H1 (cell line): Measurements from ENCODE around the gene VAV2. TPM values are rescaled to one million over a fixed set of nuclear protein-coding genes. Genes with fewer than 3 reads are reported as not detected.

Experiments
- CTCF ChIA-PET: fragments of 300-600 bp; sonication (Branson Sonifier 250); formaldehyde crosslinking; loops from one replicate; lab custom pipeline; 2021; ENCODE audit not compliant: partially characterized antibody; lab: Charles Lee
- POLR2A ChIA-PET: fragments of 300-600 bp; sonication (Branson Sonifier 250); formaldehyde crosslinking; loops from one replicate; lab custom pipeline; 2021; ENCODE audit warnings: inconsistent platforms; ENCODE audit not compliant: partially characterized antibody; lab: Charles Lee
- DNase-seq, 2 experiments: peaks; one replicate each; pipeline versions ENCODE4 v3.0.0 to v3.0.0-alpha.2; 2010 to 2022; ENCODE audit warnings: low spot score in 2 of 2, low read depth in 1 of 2, mixed read lengths in 1 of 2
- FAIRE-seq: peaks from 2 replicates; lab custom pipeline; 2011; peaks lifted over from hg19 to GRCh38; lab: Jason Lieb, UNC
- H2AFZ ChIP-seq: 2 replicates; pipeline ENCODE4 v1.8.1; 2012; ENCODE audit warnings: low read length, inconsistent platforms
- H2AK5ac ChIP-seq: 2 replicates; pipeline ENCODE4 v1.6.1; 2013; ENCODE audit warnings: low read depth, low read length
- H2BK120ac ChIP-seq: replicated peaks from 2 replicates; pipeline ENCODE3; 2013; ENCODE audit warnings: low read depth, low read length, inconsistent platforms
- H2BK12ac ChIP-seq: 2 replicates; pipeline ENCODE4 v1.6.1; 2013; ENCODE audit warnings: low read depth, low read length
- H2BK15ac ChIP-seq: 2 replicates; pipeline ENCODE4 v1.6.1; 2013; ENCODE audit warnings: low read length
- H2BK20ac ChIP-seq: 2 replicates; pipeline ENCODE4 v1.6.1; 2013; ENCODE audit warnings: low read length
- H2BK5ac ChIP-seq: 2 replicates; pipeline ENCODE4 v1.6.1; 2013; ENCODE audit warnings: low read depth, low read length
- H3K14ac ChIP-seq: 2 replicates; pipeline ENCODE4 v1.6.1; 2013; ENCODE audit warnings: inconsistent platforms; ENCODE audit not compliant: insufficient read length
- H3K18ac ChIP-seq: 2 replicates; pipeline ENCODE4 v1.6.1; 2013; ENCODE audit warnings: low read length; ENCODE audit errors: extremely low read depth
- H3K23ac ChIP-seq: 2 replicates; pipeline ENCODE4 v1.6.1; 2013; ENCODE audit warnings: inconsistent platforms; ENCODE audit not compliant: insufficient read length
- H3K23me2 ChIP-seq: 2 replicates; pipeline ENCODE4 v1.6.1; 2013; ENCODE audit warnings: low read depth, low read length
- H3K27ac ChIP-seq: 2 replicates; pipeline ENCODE4 v1.6.1; 2011; ENCODE audit warnings: low read depth, low read length, inconsistent platforms
- H3K27me3 ChIP-seq, 4 experiments: replicated peaks in 1 of 4; 1 replicate in 1 of 4; 2 replicates in 3 of 4; pipeline versions ENCODE4 v1.6.1 to v1.8.1; 2011 to 2013; ENCODE audit warnings: low read length in 3 of 4, mild to moderate bottlenecking in 3 of 4, inconsistent platforms in 2 of 4, mixed read lengths in 2 of 4, moderate library complexity in 1 of 4; ENCODE audit not compliant: control insufficient read depth in 3 of 4, insufficient read depth in 3 of 4; ENCODE audit errors: extremely low read depth in 1 of 4
- H3K36me3 ChIP-seq, 4 experiments: 2 replicates each; pipeline versions ENCODE4 v1.6.1 to v1.8.1; 2011 to 2013; ENCODE audit warnings: mild to moderate bottlenecking in 4 of 4, low read length in 3 of 4, moderate library complexity in 2 of 4, control low read depth in 1 of 4, inconsistent platforms in 1 of 4; ENCODE audit not compliant: insufficient read depth in 4 of 4, control insufficient read depth in 2 of 4
- H3K4ac ChIP-seq: replicated peaks from 2 replicates; pipeline ENCODE3; 2013; ENCODE audit warnings: low read length, low read depth, mixed read lengths, inconsistent platforms; ENCODE audit not compliant: insufficient read length
- H3K4me1 ChIP-seq, 4 experiments: replicated peaks in 1 of 4; 1 replicate in 1 of 4; 2 replicates in 3 of 4; pipeline versions ENCODE4 v1.6.1 to v1.8.1; 2011 to 2013; ENCODE audit warnings: low read length in 3 of 4, inconsistent platforms in 2 of 4, mixed read lengths in 1 of 4; ENCODE audit not compliant: insufficient read depth in 4 of 4, control insufficient read depth in 3 of 4
- H3K4me2 ChIP-seq, 2 experiments: 2 replicates each; pipeline versions ENCODE4 v1.6.1 to v1.8.1; 2011 to 2013; ENCODE audit warnings: low read depth in 2 of 2, low read length in 2 of 2, control low read depth in 1 of 2, inconsistent platforms in 1 of 2, mild to moderate bottlenecking in 1 of 2; ENCODE audit not compliant: insufficient read depth in 1 of 2
- H3K4me3 ChIP-seq, 4 experiments: fragments of 200-600, 300-600 bp in 1 of 4; sonication (generic), shearing (Covaris generic), sonication (Bioruptor Twin) in 1 of 4; 2 replicates each; pipeline versions ENCODE4 v1.5.1 to v1.8.1; 2011 to 2016; ENCODE audit warnings: low read length in 4 of 4, low read depth in 3 of 4, control low read depth in 2 of 4, inconsistent platforms in 2 of 4, mild to moderate bottlenecking in 2 of 4, mixed read lengths in 1 of 4, moderate library complexity in 1 of 4; ENCODE audit not compliant: insufficient read depth in 2 of 4; ENCODE audit errors: extremely low read depth in 1 of 4
- H3K56ac ChIP-seq: replicated peaks from 2 replicates; pipeline ENCODE3; 2013; ENCODE audit warnings: low read depth, mild to moderate bottlenecking, mixed read lengths, low read length, inconsistent platforms; ENCODE audit not compliant: insufficient read length
- H3K79me1 ChIP-seq: 2 replicates; pipeline ENCODE4 v1.6.1; 2013; ENCODE audit warnings: low read depth, low read length, control low read depth
- H3K79me2 ChIP-seq, 2 experiments: 2 replicates each; pipeline versions ENCODE4 v1.6.1 to v1.8.1; 2012 to 2013; ENCODE audit warnings: low read length in 2 of 2, mild to moderate bottlenecking in 2 of 2, inconsistent platforms in 1 of 2; ENCODE audit not compliant: insufficient read depth in 2 of 2, control insufficient read depth in 1 of 2
- H3K9ac ChIP-seq, 4 experiments: replicated peaks in 1 of 4; 1 replicate in 1 of 4; 2 replicates in 3 of 4; pipeline versions ENCODE4 v1.6.1 to v1.8.1; 2011 to 2013; ENCODE audit warnings: low read depth in 3 of 4, low read length in 3 of 4, control low read depth in 2 of 4, mild to moderate bottlenecking in 2 of 4, moderate library complexity in 2 of 4, inconsistent platforms in 1 of 4; ENCODE audit errors: extremely low read depth in 1 of 4
- H3K9me3 ChIP-seq, 2 experiments: 2 replicates each; pipeline versions ENCODE4 v1.6.1 to v1.8.1; 2012 to 2013; ENCODE audit warnings: mild to moderate bottlenecking in 2 of 2, moderate library complexity in 2 of 2, control low read depth in 1 of 2, inconsistent platforms in 1 of 2, low read depth in 1 of 2, low read length in 1 of 2, mixed read lengths in 1 of 2; ENCODE audit not compliant: insufficient read depth in 2 of 2
- H4K20me1 ChIP-seq, 2 experiments: replicated peaks in 1 of 2; 2 replicates each; pipeline versions ENCODE3 to v1.8.1; 2011 to 2013; ENCODE audit warnings: inconsistent platforms in 2 of 2, low read length in 2 of 2, mild to moderate bottlenecking in 1 of 2; ENCODE audit not compliant: insufficient read depth in 2 of 2, control insufficient read depth in 1 of 2
- H4K5ac ChIP-seq: 2 replicates; pipeline ENCODE4 v1.6.1; 2013; ENCODE audit warnings: low read length, low read depth, mixed read lengths, inconsistent platforms; ENCODE audit not compliant: insufficient read length
- H4K8ac ChIP-seq: 2 replicates; pipeline ENCODE4 v1.8.0; 2013; ENCODE audit warnings: mild to moderate bottlenecking, moderate library complexity, low read length, inconsistent platforms; ENCODE audit not compliant: insufficient read depth; ENCODE audit errors: extremely low read depth
- H4K91ac ChIP-seq: replicated peaks from 2 replicates; pipeline ENCODE3; 2013; ENCODE audit warnings: low read length, mixed read lengths, inconsistent platforms; ENCODE audit not compliant: insufficient read length
- CBX8 ChIP-seq: fragments of 300-800, 300-1000 bp; sonication (generic); IDR thresholded peaks from 2 replicates; pipeline ENCODE4 v1.7.1; 2016; ENCODE audit warnings: low read depth, low read length, borderline replicate concordance
- POU5F1 ChIP-seq: IDR thresholded peaks from 2 replicates; pipeline ENCODE4 v1.6.1; 2011; ENCODE audit warnings: low read depth, mild to moderate bottlenecking, low read length, moderate library complexity
- RXRA ChIP-seq: IDR thresholded peaks from 2 replicates; pipeline ENCODE4 v1.6.1; 2011; ENCODE audit warnings: low read depth, mild to moderate bottlenecking, low read length, moderate library complexity; ENCODE audit not compliant: insufficient read depth
- SIRT6 ChIP-seq: IDR thresholded peaks from one replicate; pipeline ENCODE4 v1.7.1; 2012; ENCODE audit warnings: low read length, inconsistent platforms
- WGBS, 2 experiments: shearing (Covaris generic) in 1 of 2; methylation state at CpG; one replicate each; pipeline versions ENCODE4 v1.1.6 to v1.1.7; 2013 to 2015; ENCODE audit warnings: low lambda C conversion rate in 2 of 2, mixed read lengths in 2 of 2, inconsistent platforms in 1 of 2, low coverage in 1 of 2, missing lambda C conversion rate in 1 of 2; ENCODE audit not compliant: insufficient replicate concordance in 2 of 2, insufficient coverage in 1 of 2, insufficient read length in 1 of 2; ENCODE audit errors: extremely low coverage in 1 of 2, missing lambda C conversion rate in 1 of 2; 5-methylcytosine and 5-hydroxymethylcytosine counted together
- polyA plus RNA-seq, 7 experiments: library from polyadenylated mRNA; depleted of rRNA in 3 of 7; stranded (reverse) in 5 of 7; unstranded in 2 of 7; fragments of >200 nt in 5 of 7; fragments of 200-250 nt in 2 of 7; gene quantifications; 1 replicate in 5 of 7; 2 replicates in 1 of 7; 4 replicates in 1 of 7; pipeline versions ENCODE4 v1.2.1 to v1.2.3, GENCODE V29; 2011 to 2013; ENCODE audit warnings: missing spikeins in 2 of 7, mixed read lengths in 2 of 7
- total RNA-seq: library from RNA; stranded (reverse); fragmentation: NEBNext Ultra II Directional; extraction: Animal tissue kit (Norgen Biotek cat#: 25700); gene quantifications from 2 replicates; pipeline ENCODE4 v1.2.1, GENCODE V29; 2021
- TF ChIP-seq, protein P1 (sequence below): IDR thresholded peaks from 2 replicates; pipeline ENCODE4 v1.6.1; 2012; ENCODE audit warnings: inconsistent platforms

VAV2 gene
- total and polyA plus RNA-seq, 2 of the 8 experiments (the other 6 are each of a cell fraction or from before 2014, with no cell fraction given): 13.6 to 37.6 TPM

GRCh38 chr9:133797406-133798105, 194.6 kb downstream of the VAV2 start:
- Histone ChIP-seq H3K9me3 (no peaks in the 10 kb centered on the region), H3K79me2 (no peaks in the 10 kb centered on the region), H4K91ac (no peak overlapping the region), H3K56ac (no peak overlapping the region), H3K27me3 (no peaks in the 10 kb centered on the region), H3K9ac (no peak overlapping the region), H2BK20ac (no peak overlapping the region), H2BK12ac (no peak overlapping the region), H2BK15ac (no peak overlapping the region), H3K36me3 (no peaks in the 10 kb centered on the region; a peak in 2 of 8 replicates), H2BK5ac (no peak overlapping the region), H3K4me3 (no peak overlapping the region), H2AK5ac (no peak overlapping the region), H4K8ac (no peak overlapping the region; the same call in 1 of the 2 replicates), H3K4me2 (no peak overlapping the region), H4K5ac (no peak overlapping the region), H3K23me2 (no peaks in the 10 kb centered on the region), H3K27ac (no peak overlapping the region), H3K23ac (no peak overlapping the region), H3K4ac (no peak overlapping the region), H2BK120ac (no peak overlapping the region), H2AFZ (no peak overlapping the region), H3K79me1 (no peaks in the 10 kb centered on the region), H3K14ac (no peak overlapping the region), H3K18ac (no peak overlapping the region), H3K4me1 (peaks cover 0 to 8% (median 2%) of the 10 kb centered on the region in 4 experiments; a peak in 5 of 7 replicates), H4K20me1 (peaks cover 0 to 5% of the 10 kb centered on the region in 2 experiments)
- ChIA-PET POLR2A (interaction anchor here (0.8 kb wide), 1 partner anchor 210 kb away, joined by 3 read pairs; no protein-coding TSS in a partner anchor), CTCF (interaction anchor here (0.8 to 1.7 kb wide), 6 partner anchors 8 to 196 kb away, joined by 3 to 8 read pairs (median 4); no protein-coding TSS in a partner anchor)
- 93% methylated on average over 17 of the region's 22 CpGs; no CpG with 5 or more reads in 1 of the 2 experiments for WGBS, 2 experiments
- no peak for FAIRE-seq
- no peak for DNase-seq
- TF ChIP-seq, protein P1, sequence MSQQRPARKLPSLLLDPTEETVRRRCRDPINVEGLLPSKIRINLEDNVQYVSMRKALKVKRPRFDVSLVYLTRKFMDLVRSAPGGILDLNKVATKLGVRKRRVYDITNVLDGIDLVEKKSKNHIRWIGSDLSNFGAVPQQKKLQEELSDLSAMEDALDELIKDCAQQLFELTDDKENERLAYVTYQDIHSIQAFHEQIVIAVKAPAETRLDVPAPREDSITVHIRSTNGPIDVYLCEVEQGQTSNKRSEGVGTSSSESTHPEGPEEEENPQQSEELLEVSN: no peak
- no peak for TF ChIP-seq POU5F1
- no peak for TF ChIP-seq CBX8
- TF ChIP-seq SIRT6: no peak
- TF ChIP-seq RXRA: no peak
